GM06990 (cell line): Measurements from ENCODE around the gene DAB2IP.

Experiments used
- DNase-seq: peaks from one replicate; pipeline ENCODE4 v3.0.0-alpha.2; 2011; ENCODE audit not compliant: insufficient read length; ENCODE audit errors: extremely low read depth
- H3K27me3 ChIP-seq: replicated peaks from 2 replicates; pipeline ENCODE4 v1.6.0; 2011; ENCODE audit warnings: low read length; ENCODE audit not compliant: control insufficient read depth, insufficient read depth
- H3K36me3 ChIP-seq: 2 replicates; pipeline ENCODE4 v1.5.1; 2011; ENCODE audit warnings: low read length; ENCODE audit not compliant: control insufficient read depth, insufficient read depth
- H3K4me3 ChIP-seq: replicated peaks from 2 replicates; pipeline ENCODE4 v1.5.1; 2011; ENCODE audit warnings: low read depth, mild to moderate bottlenecking, control low read depth, low read length
- TF ChIP-seq, protein P1 (sequence below): IDR thresholded peaks from 2 replicates; pipeline ENCODE4 v1.5.1; 2011; ENCODE audit warnings: low read length, control low read depth, mild to moderate bottlenecking, inconsistent platforms; ENCODE audit not compliant: insufficient read depth, poor library complexity, severe bottlenecking

DAB2IP gene

DNA sequence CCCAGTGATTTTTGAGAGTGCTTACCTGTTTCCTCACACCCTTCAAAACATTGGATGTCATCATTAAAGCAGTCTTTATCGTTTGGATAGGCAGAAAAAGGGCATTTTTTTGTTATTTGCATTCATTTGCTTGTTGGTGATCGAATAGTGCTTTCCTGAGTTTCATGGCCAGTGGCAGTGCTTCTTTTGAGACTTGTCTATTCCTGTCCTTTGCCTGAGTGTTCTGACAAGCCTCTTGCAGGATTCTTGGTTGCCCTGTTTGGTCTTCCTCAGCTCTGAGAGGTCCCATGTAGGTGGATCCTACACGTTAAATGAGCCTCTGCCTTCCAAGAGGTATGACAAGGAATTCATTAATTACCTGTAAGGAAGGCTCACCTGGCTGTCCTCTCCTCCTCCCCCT, 52.8 kb downstream of the DAB2IP start:
- TF ChIP-seq, protein P1, sequence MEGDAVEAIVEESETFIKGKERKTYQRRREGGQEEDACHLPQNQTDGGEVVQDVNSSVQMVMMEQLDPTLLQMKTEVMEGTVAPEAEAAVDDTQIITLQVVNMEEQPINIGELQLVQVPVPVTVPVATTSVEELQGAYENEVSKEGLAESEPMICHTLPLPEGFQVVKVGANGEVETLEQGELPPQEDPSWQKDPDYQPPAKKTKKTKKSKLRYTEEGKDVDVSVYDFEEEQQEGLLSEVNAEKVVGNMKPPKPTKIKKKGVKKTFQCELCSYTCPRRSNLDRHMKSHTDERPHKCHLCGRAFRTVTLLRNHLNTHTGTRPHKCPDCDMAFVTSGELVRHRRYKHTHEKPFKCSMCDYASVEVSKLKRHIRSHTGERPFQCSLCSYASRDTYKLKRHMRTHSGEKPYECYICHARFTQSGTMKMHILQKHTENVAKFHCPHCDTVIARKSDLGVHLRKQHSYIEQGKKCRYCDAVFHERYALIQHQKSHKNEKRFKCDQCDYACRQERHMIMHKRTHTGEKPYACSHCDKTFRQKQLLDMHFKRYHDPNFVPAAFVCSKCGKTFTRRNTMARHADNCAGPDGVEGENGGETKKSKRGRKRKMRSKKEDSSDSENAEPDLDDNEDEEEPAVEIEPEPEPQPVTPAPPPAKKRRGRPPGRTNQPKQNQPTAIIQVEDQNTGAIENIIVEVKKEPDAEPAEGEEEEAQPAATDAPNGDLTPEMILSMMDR = no peak
- Histone ChIP-seq H3K27me3 (peaks cover 1% of the 10 kb centered on the region; the same call in 1 of the 2 replicates), H3K36me3 (no peaks in the 10 kb centered on the region), H3K4me3 (no peak overlapping the region)
- DNase-seq = no peak

DNA sequence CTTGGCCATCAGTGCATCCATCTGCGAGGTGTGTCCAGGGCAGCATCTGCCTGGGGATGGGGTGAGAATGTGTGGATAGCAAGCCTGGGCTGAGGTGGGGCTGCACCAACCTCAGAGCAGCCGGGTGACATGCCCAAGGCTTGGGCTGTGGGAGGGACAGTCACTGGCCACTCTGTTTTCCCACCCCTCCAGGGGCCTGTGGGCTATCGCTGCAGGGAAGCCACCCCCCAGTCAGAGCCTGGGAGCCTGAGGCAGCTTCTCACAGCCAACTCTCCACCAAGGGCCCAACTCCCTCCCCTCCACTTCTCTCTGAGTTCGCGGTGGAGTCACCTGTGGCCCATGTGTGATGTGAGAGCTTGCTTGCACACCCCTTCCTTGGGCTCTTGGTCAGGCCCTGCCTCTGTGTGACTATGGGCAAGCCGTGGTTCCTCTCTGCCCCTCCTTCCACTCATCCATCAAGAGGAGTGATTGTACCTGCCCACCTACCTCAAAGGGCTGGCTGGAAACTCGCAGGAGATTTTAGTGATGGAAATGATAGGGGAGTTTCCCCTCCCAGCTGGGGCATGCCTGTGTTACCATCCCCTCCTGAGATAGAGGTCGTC, 54.8 kb downstream of the DAB2IP start:
- no peak overlapping the region for H3K4me3 ChIP-seq
- no peaks in the 10 kb centered on the region for H3K36me3 ChIP-seq
- no peaks in the 10 kb centered on the region; the same call in 1 of the 2 replicates for H3K27me3 ChIP-seq
- TF ChIP-seq, protein P1 = no peak
- DNase-seq = no peak

DNA sequence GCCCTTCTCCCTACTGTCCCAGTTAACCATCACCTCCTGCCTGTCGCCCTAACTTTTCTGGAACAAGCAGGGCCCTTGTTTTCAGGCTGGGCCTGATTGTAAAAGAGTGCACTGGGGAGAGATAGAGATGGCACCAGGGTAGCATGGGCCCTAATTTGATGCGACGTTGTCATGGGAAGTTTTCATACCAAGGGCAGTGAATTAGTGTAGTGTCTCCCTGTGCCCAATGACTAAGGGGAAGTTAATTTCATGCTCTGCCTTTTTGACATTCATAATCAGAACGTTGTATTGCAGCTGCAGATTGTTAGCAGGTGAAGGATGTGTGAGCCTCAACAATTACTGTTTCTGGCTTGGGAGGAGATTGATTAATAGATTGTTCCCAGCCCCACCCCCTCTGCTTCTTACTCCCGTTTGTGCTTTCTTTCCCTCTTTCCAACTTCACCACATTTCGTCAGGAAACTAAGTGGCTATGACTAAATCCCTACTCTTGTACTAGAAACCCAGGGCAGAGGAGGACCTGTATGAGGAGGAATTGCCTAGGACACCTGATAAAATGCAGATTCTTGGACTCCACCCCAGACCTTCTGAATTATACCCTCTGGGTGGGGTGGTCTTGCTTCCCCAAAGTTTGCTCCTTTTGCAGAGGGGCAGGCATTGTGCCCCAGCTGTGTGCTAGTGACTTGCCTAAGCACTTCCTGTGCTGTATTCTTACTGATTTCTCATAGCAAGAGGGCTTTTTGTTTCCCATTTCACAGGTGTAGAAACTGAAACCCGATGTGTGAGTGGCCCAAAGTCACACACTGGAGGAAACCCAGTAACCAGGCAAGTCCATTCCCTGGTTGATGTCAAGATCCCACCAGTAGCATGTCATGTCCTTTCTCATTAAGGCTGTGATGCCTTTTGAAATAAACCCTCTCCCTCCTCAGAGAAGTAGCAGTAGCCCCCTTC, 56.3 kb downstream of the DAB2IP start:
- H3K27me3 ChIP-seq = no peaks in the 10 kb centered on the region; the same call in 1 of the 2 replicates
- no peak overlapping the region for H3K4me3 ChIP-seq
- H3K36me3 ChIP-seq = no peaks in the 10 kb centered on the region
- TF ChIP-seq, protein P1 = no peak
- DNase-seq = peak; percentile 43

DNA sequence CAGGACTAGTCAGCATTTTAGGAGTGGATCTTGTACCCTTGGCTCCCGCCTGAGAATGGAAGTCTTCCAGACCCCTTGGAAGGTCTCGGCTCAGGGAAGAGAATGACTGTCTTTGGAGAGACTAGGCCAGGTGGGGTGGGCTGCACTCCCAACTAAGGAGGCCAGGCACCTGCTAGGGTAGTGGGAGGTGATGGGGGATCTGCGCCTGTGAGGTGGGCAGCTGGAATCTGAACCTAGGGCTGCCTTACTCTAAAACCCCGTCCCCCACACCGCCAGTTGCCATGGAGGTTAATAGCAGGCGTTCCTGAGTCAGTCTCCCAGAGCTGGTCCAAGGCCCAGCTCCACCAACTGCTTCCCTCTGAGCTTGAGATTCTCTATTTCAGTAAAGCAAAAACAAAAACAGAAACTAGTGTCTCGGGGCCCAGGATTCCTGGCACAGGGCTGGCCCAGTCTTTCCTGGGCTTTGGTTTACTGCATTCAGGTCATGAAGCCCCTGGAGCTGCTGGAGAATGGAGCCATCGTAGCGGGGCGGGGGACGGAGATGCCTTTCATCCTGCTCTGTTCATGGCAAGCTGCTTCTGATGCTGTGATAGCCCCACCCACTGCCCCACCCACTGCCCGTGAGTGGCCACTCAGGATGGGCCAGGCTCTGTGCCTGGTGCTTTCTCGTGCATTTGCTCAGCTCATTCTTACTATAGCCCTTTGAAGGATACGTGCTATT, 57.5 kb downstream of the DAB2IP start:
- Histone ChIP-seq H3K4me3 (no peak overlapping the region), H3K27me3 (no peaks in the 10 kb centered on the region), H3K36me3 (no peaks in the 10 kb centered on the region)
- no peak for DNase-seq
- TF ChIP-seq, protein P1 = no peak

DNA sequence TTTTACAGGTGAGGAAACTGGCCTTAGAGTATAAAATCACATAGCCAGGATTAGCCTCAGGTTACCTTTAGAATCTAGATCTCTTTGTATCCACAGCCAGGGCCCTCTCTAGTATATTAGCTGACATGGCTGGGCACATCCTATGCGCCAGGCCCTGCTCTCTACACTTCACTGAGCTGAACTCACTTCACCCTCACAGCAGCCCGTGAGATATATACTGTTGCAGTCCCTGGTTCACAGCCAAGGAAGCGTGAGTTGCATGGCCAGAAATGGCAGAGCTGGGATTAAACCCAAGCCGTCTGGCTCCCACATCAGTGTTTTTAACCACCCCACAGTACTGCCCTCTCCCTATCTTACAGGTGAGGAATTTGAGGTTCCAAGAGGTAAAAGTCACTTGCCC, 58.4 kb downstream of the DAB2IP start:
- DNase-seq = no peak

More for the DNA sequence above, 58.4 kb downstream of the DAB2IP start:
- Histone ChIP-seq H3K36me3 (no peaks in the 10 kb centered on the region), H3K4me3 (no peak overlapping the region), H3K27me3 (no peaks in the 10 kb centered on the region)
- TF ChIP-seq, protein P1 = no peak
